PC-3 (cell line): Measurements from ENCODE around the gene STATH.

Experiments used
- CTCF ChIP-seq: fragments of 300-600 bp; sonication (generic); conservative IDR thresholded peaks from 2 replicates; pipeline ENCODE4 v1.5.1; 2017; ENCODE audit warnings: antibody characterized with exemption, low read depth, mild to moderate bottlenecking, low read length
- EZH2phosphoT487 ChIP-seq: fragments of 300-600 bp; sonication (generic); IDR thresholded peaks from 2 replicates; pipeline ENCODE4 v1.6.1; 2018; ENCODE audit warnings: mild to moderate bottlenecking, antibody characterized with exemption, low read length, borderline replicate concordance

GRCh38 chr4:69999420-69999819, 3.7 kb downstream of the STATH start:
- TF ChIP-seq CTCF (no peak), EZH2phosphoT487 (no peak)
